Measurements from ENCODE around the gene POMT2.

- TF ChIP-seq CTCF (IDR thresholded peaks at IDR 0.05) (no peak), EP300 (IDR thresholded peaks at IDR 0.05) (no peak), POLR2AphosphoS5 (IDR thresholded peaks at IDR 0.05) (no peak)
Observed at GRCh38 chr14:77248666-77249065, 72.0 kb downstream of the POMT2 start.
